Skeletal muscle tissue (tissue), 4 donors: ENCODE measurements around the gene ANK3. TPM values are rescaled to one million over a fixed set of nuclear protein-coding genes. Genes with fewer than 3 reads are reported as not detected.

Experiments used
- H3K27ac ChIP-seq: one replicate; pipeline ENCODE4 v1.7.0; 2013; ENCODE audit warnings: mild to moderate bottlenecking, low read depth, low read length, inconsistent platforms
- H3K27me3 ChIP-seq, 3 donors: one replicate each; pipeline ENCODE4 v1.7.0; 2013; ENCODE audit warnings: low read length in 3 of 3; ENCODE audit not compliant: control insufficient read depth in 3 of 3, insufficient read depth in 3 of 3
- H3K36me3 ChIP-seq, 3 donors: one replicate each; pipeline ENCODE4 v1.7.0; 2013; ENCODE audit warnings: low read length in 3 of 3; ENCODE audit not compliant: control insufficient read depth in 3 of 3, insufficient read depth in 3 of 3
- H3K4me1 ChIP-seq, 3 donors: one replicate each; pipeline ENCODE4 v1.7.0; 2013; ENCODE audit warnings: low read length in 3 of 3, mild to moderate bottlenecking in 3 of 3; ENCODE audit not compliant: control insufficient read depth in 3 of 3, insufficient read depth in 3 of 3
- H3K4me3 ChIP-seq, 3 donors: one replicate each; pipeline ENCODE4 v1.7.0; 2013; ENCODE audit warnings: low read length in 3 of 3
- H3K9ac ChIP-seq, 3 donors: one replicate each; pipeline ENCODE4 v1.7.0; 2013; ENCODE audit warnings: low read length in 3 of 3, mild to moderate bottlenecking in 3 of 3, moderate library complexity in 2 of 3, low read depth in 1 of 3
- H3K9me3 ChIP-seq, 3 donors: one replicate each; pipeline ENCODE4 v1.7.0; 2013; ENCODE audit warnings: low read length in 3 of 3; ENCODE audit not compliant: control insufficient read depth in 3 of 3
- total RNA-seq: library from RNA; depleted of rRNA; stranded (reverse); fragments of >200 nt; gene quantifications from one replicate; pipeline ENCODE4 v1.2.3, GENCODE V29; 2014
- donor health status: Osteomylitis.

The ANK3 gene
- total RNA-seq, 1 donor from 2014 or later: 110 TPM

DNA sequence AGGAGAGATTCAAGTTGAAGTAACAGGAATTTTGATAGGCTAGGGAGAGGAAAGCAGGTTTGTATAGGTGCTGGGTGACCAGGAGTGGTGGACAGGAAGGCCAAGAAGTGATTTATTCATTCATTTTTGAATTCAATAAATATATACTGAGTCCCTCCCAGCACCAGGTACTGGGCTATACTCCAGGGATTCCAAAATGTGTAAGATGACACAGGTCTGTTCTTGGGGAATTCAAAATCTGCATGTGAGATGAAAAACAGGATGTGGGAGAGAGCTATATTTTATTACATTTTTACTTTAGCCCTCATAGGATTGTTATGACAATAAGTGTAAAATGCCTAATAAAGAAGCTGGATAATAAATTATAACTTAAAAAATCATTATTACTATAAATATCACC is 134.9 kb downstream of the ANK3 start:
- no peaks in the 10 kb centered on the region for H3K36me3 ChIP-seq
- H3K4me3 ChIP-seq: no peak overlapping the region
- H3K9me3 ChIP-seq: no peaks in the 10 kb centered on the region
- peaks cover 0 to 4% (median 0%) of the 10 kb centered on the region in 3 donors for H3K4me1 ChIP-seq
- no peak overlapping the region for H3K27ac ChIP-seq
- no peak overlapping the region for H3K9ac ChIP-seq
- H3K27me3 ChIP-seq: no peaks in the 10 kb centered on the region

DNA sequence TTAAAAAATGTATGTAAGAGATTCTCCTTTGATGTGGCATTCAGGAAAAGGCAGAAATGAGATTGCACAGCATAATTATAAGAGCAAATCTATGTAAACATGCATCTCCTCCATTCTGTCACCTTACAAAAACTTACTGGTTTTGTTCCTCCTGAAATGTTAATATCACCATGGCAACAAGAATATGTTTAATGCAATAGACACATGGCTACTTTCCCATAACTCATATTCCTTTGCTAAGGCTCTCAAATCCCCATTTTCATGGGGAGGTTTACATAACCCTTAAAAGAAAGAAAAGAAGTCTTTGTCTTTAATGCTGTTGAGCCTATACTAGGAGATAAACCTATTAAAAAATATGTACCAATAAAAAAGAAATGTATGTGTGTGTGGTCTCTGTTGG is 136.2 kb downstream of the ANK3 start:
- no peaks in the 10 kb centered on the region for H3K36me3 ChIP-seq
- H3K4me1 ChIP-seq: peaks cover 0 to 1% (median 0%) of the 10 kb centered on the region in 3 donors
- H3K9ac ChIP-seq: no peak overlapping the region
- no peaks in the 10 kb centered on the region for H3K27me3 ChIP-seq
- no peaks in the 10 kb centered on the region for H3K9me3 ChIP-seq
- H3K27ac ChIP-seq: no peak overlapping the region
- no peak overlapping the region for H3K4me3 ChIP-seq

DNA sequence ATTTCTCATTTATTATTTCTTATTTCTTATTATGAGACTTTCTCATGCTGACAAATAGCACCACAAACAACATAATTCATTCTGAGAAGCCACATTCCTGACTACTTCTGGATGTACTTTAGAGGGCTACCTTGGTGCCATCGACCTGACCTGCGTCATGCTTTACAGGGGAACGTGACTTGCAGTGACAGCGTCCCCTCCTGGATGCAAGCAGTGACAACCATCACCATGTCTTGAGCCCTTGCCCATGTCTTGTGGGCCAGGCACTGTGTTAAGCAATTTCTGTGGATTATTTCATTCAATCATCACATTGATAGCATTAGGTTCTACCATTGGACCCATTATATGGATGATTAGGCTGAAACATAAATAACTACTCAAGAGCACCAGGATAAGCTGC is 137.0 kb downstream of the ANK3 start:
- Histone ChIP-seq H3K27ac (no peak overlapping the region), H3K9me3 (no peaks in the 10 kb centered on the region), H3K9ac (no peak overlapping the region), H3K4me3 (no peak overlapping the region), H3K4me1 (no peaks in the 10 kb centered on the region), H3K36me3 (no peaks in the 10 kb centered on the region), H3K27me3 (no peaks in the 10 kb centered on the region)

DNA sequence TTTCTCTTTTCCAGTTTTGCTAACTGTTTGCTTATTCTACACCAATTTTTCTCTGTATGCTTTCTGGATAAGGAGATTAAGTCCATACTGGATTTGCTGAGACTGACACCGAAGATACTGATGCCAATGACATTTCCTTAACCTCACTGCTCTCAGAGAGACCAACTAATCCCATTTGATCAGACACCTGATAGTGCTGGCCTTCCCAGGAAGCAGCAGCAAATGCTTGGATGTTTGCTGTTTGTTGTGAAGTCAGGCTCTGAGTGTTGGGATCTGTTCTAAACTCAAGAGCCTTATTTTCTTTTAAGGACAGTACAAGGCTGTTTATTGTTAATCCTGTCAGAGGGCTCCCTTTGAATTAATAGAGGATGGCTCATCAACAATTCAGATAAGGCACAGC is 143.3 kb downstream of the ANK3 start:
- Histone ChIP-seq H3K36me3 (no peaks in the 10 kb centered on the region), H3K27me3 (no peaks in the 10 kb centered on the region)

DNA sequence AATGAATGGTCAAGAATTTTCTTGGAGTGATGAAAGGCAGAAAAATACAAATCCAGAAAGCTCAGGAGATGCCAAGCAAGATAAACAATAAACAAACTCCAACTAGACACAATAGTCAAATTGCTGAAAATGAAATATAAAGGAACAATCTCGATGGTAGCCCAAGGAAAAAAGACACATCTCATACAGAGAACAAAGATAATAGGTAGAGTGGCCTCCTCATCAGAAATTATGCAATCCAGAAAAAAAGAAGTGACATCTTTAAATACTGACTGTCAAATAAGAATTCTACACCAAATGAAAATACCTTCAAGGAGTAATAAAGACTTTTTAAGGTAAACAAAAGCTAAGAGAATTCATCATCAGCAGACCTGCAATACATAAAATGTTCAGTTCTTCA is 150.4 kb downstream of the ANK3 start:
- Histone ChIP-seq H3K4me1 (peaks cover 0 to 8% (median 5%) of the 10 kb centered on the region in 3 donors), H3K36me3 (no peaks in the 10 kb centered on the region), H3K27me3 (no peaks in the 10 kb centered on the region), H3K27ac (no peak overlapping the region), H3K4me3 (no peak overlapping the region), H3K9ac (no peak overlapping the region), H3K9me3 (no peaks in the 10 kb centered on the region)

More for the DNA sequence above, 143.3 kb downstream of the ANK3 start:
- Histone ChIP-seq H3K4me3 (no peak overlapping the region), H3K27ac (no peak overlapping the region), H3K4me1 (no peaks in the 10 kb centered on the region), H3K9ac (no peak overlapping the region), H3K9me3 (no peaks in the 10 kb centered on the region)

DNA sequence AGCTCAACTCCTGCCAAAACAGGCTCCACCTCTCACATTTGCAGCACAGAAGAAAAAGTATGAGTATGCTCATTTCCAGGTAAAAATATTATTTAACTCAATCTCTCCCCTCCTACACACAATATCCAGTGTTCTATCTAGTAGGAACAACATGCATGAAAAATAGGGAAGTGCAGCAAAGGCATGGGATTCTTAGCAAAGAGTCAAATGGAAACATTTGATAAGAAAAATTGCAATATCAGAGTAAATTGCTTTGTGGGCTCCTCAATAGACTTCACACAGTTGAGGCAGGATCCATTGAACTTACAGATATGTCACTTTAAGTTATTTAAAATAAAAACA is 150.9 kb downstream of the ANK3 start:
- H3K4me3 ChIP-seq: no peak overlapping the region
- H3K9me3 ChIP-seq: no peaks in the 10 kb centered on the region
- no peak overlapping the region for H3K27ac ChIP-seq
- no peaks in the 10 kb centered on the region for H3K36me3 ChIP-seq
- H3K9ac ChIP-seq: no peak overlapping the region
- H3K4me1 ChIP-seq: peaks cover 0 to 8% (median 5%) of the 10 kb centered on the region in 3 donors
- no peaks in the 10 kb centered on the region for H3K27me3 ChIP-seq

DNA sequence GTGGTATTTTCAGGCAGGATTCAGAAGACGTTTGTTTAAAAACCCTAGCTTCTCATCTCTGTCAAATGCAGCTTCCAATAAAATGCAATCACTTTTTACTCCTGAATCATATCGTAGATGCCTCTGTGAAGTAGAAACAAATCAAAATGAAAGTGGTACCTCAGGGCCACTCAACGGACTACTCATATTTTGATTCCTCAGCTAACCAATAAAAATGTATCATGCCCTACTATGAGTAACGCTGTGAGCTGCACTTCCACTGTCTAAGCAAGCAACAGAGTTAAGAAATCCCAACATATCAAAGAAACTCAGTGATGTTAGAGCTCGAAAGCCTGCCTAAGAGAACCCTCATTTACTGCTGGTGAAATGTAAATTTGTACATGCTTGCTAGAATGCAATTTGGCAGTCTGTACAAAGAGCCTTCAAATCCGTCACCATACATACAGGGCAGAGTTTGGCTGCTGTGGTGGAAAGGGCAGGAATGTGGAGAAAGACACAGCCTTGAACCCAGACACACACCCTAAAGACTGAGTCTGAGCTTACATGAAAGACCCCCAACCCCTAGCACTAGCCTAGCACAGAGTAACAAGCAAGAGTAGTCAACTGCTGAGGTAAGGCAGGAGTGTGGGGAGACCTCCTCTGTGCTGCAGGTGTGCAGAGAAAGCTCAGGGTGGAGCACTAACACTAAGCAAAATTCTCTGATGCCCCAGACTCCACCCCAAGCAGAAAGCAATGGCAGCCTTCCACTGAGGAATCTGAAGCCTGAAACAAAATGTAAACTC is 151.5 kb downstream of the ANK3 start:
- Histone ChIP-seq H3K4me1 (peaks cover 0 to 8% (median 5%) of the 10 kb centered on the region in 3 donors), H3K27ac (no peak overlapping the region), H3K4me3 (no peak overlapping the region), H3K36me3 (no peaks in the 10 kb centered on the region), H3K9ac (no peak overlapping the region), H3K27me3 (no peaks in the 10 kb centered on the region), H3K9me3 (no peaks in the 10 kb centered on the region)

DNA sequence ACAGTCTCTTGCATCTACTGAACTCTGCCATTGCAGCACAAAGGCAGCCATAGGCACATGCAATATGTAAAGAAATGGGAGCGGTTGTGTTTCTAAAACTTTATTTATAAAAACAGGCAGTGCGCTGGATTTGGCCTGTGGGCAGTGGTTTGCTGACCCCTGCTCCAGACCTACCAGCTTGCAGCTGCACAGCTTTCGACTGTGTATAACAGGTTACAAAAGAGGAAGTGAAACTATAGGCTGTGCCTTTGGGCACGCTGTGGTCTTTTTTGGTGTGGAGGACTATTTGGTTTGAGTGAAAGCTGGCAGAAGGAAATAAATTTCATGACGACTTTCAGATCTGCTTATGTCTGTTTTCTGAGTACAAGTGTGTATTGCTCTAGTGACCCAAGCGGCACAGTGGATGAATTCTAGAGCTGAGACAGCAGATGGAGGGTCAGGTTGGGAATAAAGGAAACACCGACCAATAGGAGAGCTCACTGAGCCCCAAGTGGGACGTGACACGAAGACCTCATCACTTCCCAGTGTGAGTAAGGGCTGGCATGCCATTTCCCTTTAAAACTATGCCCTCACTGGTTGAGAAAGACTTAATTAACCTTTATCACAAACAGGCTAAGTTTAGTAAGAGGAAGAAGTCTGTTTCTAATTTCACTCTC is 152.7 kb downstream of the ANK3 start:
- Histone ChIP-seq H3K27me3 (no peaks in the 10 kb centered on the region), H3K9me3 (no peaks in the 10 kb centered on the region), H3K9ac (no peak overlapping the region), H3K36me3 (no peaks in the 10 kb centered on the region), H3K4me1 (peaks cover 0 to 8% (median 5%) of the 10 kb centered on the region in 3 donors), H3K4me3 (no peak overlapping the region), H3K27ac (no peak overlapping the region)

DNA sequence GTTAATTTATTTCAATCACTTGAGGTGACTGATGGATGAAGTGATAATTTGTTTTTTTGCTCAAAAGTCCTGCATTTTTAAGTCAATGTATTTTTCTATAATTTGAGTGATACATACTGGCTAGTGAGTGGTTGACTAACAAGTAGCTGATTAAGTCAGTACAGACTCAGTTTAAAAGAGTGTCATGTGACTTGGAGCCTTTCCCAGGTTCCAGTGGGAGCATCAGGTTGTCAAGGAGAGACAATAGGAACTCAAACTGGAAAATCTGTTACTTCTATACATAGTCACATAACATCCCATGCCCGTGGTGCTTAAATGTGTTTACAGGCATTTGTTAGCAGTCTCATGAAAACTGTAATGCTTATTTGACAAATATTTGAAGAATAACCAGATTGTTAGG is 154.7 kb downstream of the ANK3 start:
- no peak overlapping the region for H3K27ac ChIP-seq
- H3K9me3 ChIP-seq: no peaks in the 10 kb centered on the region
- no peaks in the 10 kb centered on the region for H3K27me3 ChIP-seq
- H3K4me1 ChIP-seq: peaks cover 0 to 8% (median 5%) of the 10 kb centered on the region in 3 donors
- H3K36me3 ChIP-seq: no peaks in the 10 kb centered on the region
- no peak overlapping the region for H3K4me3 ChIP-seq
- no peak overlapping the region for H3K9ac ChIP-seq

DNA sequence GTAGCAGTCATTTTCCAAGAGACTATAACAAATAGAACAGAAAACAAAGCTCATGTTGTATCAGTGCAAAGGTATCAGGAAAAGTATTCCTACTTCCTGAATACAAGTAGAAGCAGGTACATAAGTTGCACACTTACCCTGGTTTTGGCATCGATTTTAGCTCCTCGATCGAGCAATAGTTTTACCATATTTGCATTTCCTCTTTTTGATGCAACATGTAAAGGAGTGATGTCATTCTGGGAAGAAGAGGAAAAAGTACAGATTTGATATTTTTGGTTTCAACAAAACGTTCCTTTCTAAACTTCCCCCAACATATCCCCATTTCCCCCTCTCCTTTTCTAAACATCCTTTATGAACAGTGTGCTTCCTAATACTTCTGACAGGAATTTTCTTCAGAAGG is 155.1 kb downstream of the ANK3 start:
- peaks cover 0 to 8% (median 5%) of the 10 kb centered on the region in 3 donors for H3K4me1 ChIP-seq
- no peaks in the 10 kb centered on the region for H3K27me3 ChIP-seq
- H3K9ac ChIP-seq: no peak overlapping the region
- no peaks in the 10 kb centered on the region for H3K36me3 ChIP-seq
- H3K9me3 ChIP-seq: no peaks in the 10 kb centered on the region
- H3K4me3 ChIP-seq: no peak overlapping the region
- H3K27ac ChIP-seq: no peak overlapping the region
